Measurements from ENCODE around the gene ZNF121.

DNA sequence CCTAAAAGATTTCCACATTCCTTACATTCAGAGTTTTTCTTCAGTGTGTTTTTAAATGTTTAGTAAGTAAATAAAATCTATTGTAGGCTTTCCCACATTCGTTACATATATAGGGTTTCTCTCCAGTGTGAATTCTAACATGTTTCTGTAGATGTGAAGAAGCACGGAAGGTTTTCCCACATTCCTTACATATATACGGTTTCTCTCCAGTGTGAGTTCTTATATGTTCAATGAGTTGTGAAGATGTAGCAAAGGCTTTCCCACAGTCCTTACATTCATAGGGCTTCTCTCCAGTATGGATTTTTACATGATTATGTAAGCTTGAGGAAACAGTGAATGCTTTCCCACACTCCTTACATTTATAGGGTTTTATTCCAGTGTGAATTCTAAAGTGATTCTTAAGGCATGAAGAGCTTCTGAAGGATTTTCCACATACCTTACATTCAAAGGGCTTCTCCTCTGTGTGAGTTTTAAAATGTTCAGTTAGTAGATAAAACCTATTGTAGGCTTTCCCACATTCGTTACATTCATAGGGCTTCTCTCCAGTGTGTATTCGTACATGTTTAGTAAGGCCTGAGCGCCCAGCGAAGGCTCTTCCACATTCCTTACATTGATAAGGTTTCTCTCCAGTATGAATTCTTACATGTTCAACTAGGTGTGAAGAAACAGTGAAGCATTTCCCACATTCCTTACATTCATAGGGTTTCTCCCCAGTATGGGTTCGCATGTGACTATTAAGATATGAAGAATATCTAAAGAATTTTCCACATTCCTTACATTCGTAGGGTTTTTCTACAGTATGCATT, 18.2 kb downstream of the ZNF121 start:
- TF ChIP-seq, protein P1, sequence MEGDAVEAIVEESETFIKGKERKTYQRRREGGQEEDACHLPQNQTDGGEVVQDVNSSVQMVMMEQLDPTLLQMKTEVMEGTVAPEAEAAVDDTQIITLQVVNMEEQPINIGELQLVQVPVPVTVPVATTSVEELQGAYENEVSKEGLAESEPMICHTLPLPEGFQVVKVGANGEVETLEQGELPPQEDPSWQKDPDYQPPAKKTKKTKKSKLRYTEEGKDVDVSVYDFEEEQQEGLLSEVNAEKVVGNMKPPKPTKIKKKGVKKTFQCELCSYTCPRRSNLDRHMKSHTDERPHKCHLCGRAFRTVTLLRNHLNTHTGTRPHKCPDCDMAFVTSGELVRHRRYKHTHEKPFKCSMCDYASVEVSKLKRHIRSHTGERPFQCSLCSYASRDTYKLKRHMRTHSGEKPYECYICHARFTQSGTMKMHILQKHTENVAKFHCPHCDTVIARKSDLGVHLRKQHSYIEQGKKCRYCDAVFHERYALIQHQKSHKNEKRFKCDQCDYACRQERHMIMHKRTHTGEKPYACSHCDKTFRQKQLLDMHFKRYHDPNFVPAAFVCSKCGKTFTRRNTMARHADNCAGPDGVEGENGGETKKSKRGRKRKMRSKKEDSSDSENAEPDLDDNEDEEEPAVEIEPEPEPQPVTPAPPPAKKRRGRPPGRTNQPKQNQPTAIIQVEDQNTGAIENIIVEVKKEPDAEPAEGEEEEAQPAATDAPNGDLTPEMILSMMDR (IDR thresholded peaks at IDR 0.05) = no peak
- TF ChIP-seq EP300 (IDR thresholded peaks at IDR 0.05) (no peak), POLR2A (IDR thresholded peaks at IDR 0.05) (no peak)

Data from tibial nerve (tissue), 4 donors.